HEK293 (cell line): ENCODE data around the gene SP2.

Experiments used
- CTCF ChIA-PET: fragments of 350-600 bp; formaldehyde crosslinking; extraction: SDS; loops from one replicate; lab custom pipeline; 2021; ENCODE audit warnings: antibody characterized with exemption; lab: Yijun Ruan, JAX
- POLR2A ChIA-PET: fragments of 300-600 bp; formaldehyde crosslinking; extraction: SDS; loops from one replicate; lab custom pipeline; 2020; ENCODE audit warnings: antibody characterized with exemption, inconsistent platforms; lab: Yijun Ruan, JAX
- H3K27ac ChIP-seq: fragments of 200-500 bp; sonication (Bioruptor generic); 2 replicates; pipeline ENCODE4 v1.5.1; 2014; ENCODE audit warnings: low read depth, low read length, control low read depth, inconsistent platforms; ENCODE audit errors: extremely low read depth
- H3K36me3 ChIP-seq, 2 experiments: fragments of 200-500 bp in 1 of 2; sonication (Bioruptor generic) in 1 of 2; 1 replicate in 1 of 2; 2 replicates in 1 of 2; pipeline ENCODE4 v1.5.1; 2014 to 2017; ENCODE audit warnings: inconsistent platforms in 2 of 2, low read length in 2 of 2; ENCODE audit not compliant: control insufficient read depth in 2 of 2, insufficient read depth in 1 of 2
- H3K4me1 ChIP-seq: fragments of 200-500 bp; sonication (Bioruptor generic); 2 replicates; pipeline ENCODE4 v1.5.1; 2014; ENCODE audit warnings: mild to moderate bottlenecking, low read length, inconsistent platforms; ENCODE audit not compliant: control insufficient read depth, insufficient read depth
- H3K4me3 ChIP-seq: 2 replicates; pipeline ENCODE4 v1.5.1; 2011; ENCODE audit warnings: low read depth, mild to moderate bottlenecking, control low read depth, low read length, moderate library complexity
- H3K9me3 ChIP-seq: fragments of 200-500 bp; sonication (Bioruptor generic); 2 replicates; pipeline ENCODE4 v1.5.1; 2014; ENCODE audit warnings: low read depth, low read length, inconsistent platforms; ENCODE audit not compliant: control insufficient read depth, insufficient read depth
- ATF2 ChIP-seq: fragments of 450-650 bp; formaldehyde crosslinking; IDR thresholded peaks from 2 replicates; pipeline ENCODE4 v1.5.1; 2016; ENCODE audit warnings: missing biosample characterization, missing genetic modification characterization, low read depth
- GLIS1 ChIP-seq: fragments of 450-650 bp; formaldehyde crosslinking; IDR thresholded peaks from 2 replicates; pipeline ENCODE4 v1.5.1; 2016; ENCODE audit warnings: missing biosample characterization, missing genetic modification characterization
- GLIS2 ChIP-seq: fragments of 450-650 bp; formaldehyde crosslinking; IDR thresholded peaks from 2 replicates; pipeline ENCODE4 v1.5.1; 2016; ENCODE audit warnings: missing biosample characterization, missing genetic modification characterization
- MZF1 ChIP-seq: fragments of 450-650 bp; formaldehyde crosslinking; IDR thresholded peaks from 2 replicates; pipeline ENCODE4 v1.5.1; 2017; ENCODE audit warnings: missing biosample characterization, missing genetic modification characterization, borderline replicate concordance
- PRDM1 ChIP-seq: fragments of 450-650 bp; formaldehyde crosslinking; IDR thresholded peaks from 2 replicates; pipeline ENCODE4; 2016; ENCODE audit warnings: missing biosample characterization, missing genetic modification characterization
- REPIN1 ChIP-seq: fragments of 450-650 bp; formaldehyde crosslinking; IDR thresholded peaks from 2 replicates; pipeline ENCODE4 v1.5.1; 2017; ENCODE audit warnings: missing biosample characterization, missing genetic modification characterization, low read depth
- SCRT1 ChIP-seq: fragments of 450-650 bp; formaldehyde crosslinking; IDR thresholded peaks from 2 replicates; pipeline ENCODE4 v1.5.1; 2016; ENCODE audit warnings: missing biosample characterization, missing genetic modification characterization, borderline replicate concordance
- SP2 ChIP-seq: fragments of 450-650 bp; formaldehyde crosslinking; IDR thresholded peaks from 2 replicates; pipeline ENCODE4 v1.5.1; 2016; ENCODE audit warnings: missing biosample characterization, missing genetic modification characterization
- YY1 ChIP-seq: fragments of 450-650 bp; formaldehyde crosslinking; IDR thresholded peaks from 2 replicates; pipeline ENCODE4 v1.5.1; 2018; ENCODE audit warnings: missing biosample characterization, missing genetic modification characterization
- ZBTB17 ChIP-seq: fragments of 450-650 bp; formaldehyde crosslinking; IDR thresholded peaks from 2 replicates; pipeline ENCODE4 v1.5.1; 2016; ENCODE audit warnings: missing biosample characterization, missing genetic modification characterization
- ZIC2 ChIP-seq: fragments of 450-650 bp; formaldehyde crosslinking; IDR thresholded peaks from 2 replicates; pipeline ENCODE4 v1.5.1; 2016; ENCODE audit warnings: missing biosample characterization, missing genetic modification characterization
- ZNF112 ChIP-seq: fragments of 450-650 bp; formaldehyde crosslinking; IDR thresholded peaks from 2 replicates; pipeline ENCODE4 v1.5.0; 2017; ENCODE audit warnings: missing biosample characterization, missing genetic modification characterization
- ZNF140 ChIP-seq: fragments of 450-650 bp; formaldehyde crosslinking; IDR thresholded peaks from 2 replicates; pipeline ENCODE4 v1.5.1; 2016; ENCODE audit warnings: missing biosample characterization, missing genetic modification characterization
- ZNF157 ChIP-seq: fragments of 450-650 bp; formaldehyde crosslinking; IDR thresholded peaks from 2 replicates; pipeline ENCODE4 v1.5.1; 2016; ENCODE audit warnings: missing biosample characterization, missing genetic modification characterization
- ZNF184 ChIP-seq: fragments of 450-650 bp; IDR thresholded peaks from 2 replicates; pipeline ENCODE4 v1.5.1; 2018; ENCODE audit warnings: missing biosample characterization, mild to moderate bottlenecking, missing genetic modification characterization
- ZNF473 ChIP-seq: fragments of 450-650 bp; formaldehyde crosslinking; IDR thresholded peaks from 2 replicates; pipeline ENCODE4 v1.5.1; 2017; ENCODE audit warnings: missing biosample characterization, missing genetic modification characterization
- ZNF670 ChIP-seq: fragments of 450-650 bp; formaldehyde crosslinking; IDR thresholded peaks from 2 replicates; pipeline ENCODE4 v1.5.1; 2016; ENCODE audit warnings: missing biosample characterization, missing genetic modification characterization, low read depth
- ZNF747 ChIP-seq: fragments of 450-650 bp; formaldehyde crosslinking; IDR thresholded peaks from 2 replicates; pipeline ENCODE4 v1.5.1; 2016; ENCODE audit warnings: missing biosample characterization, missing genetic modification characterization
- ZNF777 ChIP-seq: fragments of 450-650 bp; formaldehyde crosslinking; IDR thresholded peaks from 2 replicates; pipeline ENCODE4 v1.5.1; 2017; ENCODE audit warnings: missing biosample characterization, missing genetic modification characterization, borderline replicate concordance
- ZNF791 ChIP-seq: fragments of 450-650 bp; formaldehyde crosslinking; IDR thresholded peaks from 2 replicates; pipeline ENCODE4 v1.5.1; 2016; ENCODE audit warnings: missing biosample characterization, missing genetic modification characterization
- TF ChIP-seq, protein P1 (sequence below): fragments of 450-650 bp; formaldehyde crosslinking; IDR thresholded peaks from 2 replicates; pipeline ENCODE4 v1.5.1; 2016; ENCODE audit warnings: missing biosample characterization, missing genetic modification characterization
- TF ChIP-seq, protein P2 (sequence below): fragments of 450-650 bp; formaldehyde crosslinking; IDR thresholded peaks from 2 replicates; pipeline ENCODE4 v1.5.1; 2016; ENCODE audit warnings: missing biosample characterization, missing genetic modification characterization
- TF ChIP-seq, protein P3 (sequence below): fragments of 450-650 bp; formaldehyde crosslinking; IDR thresholded peaks from 2 replicates; pipeline ENCODE4 v1.5.1; 2016; ENCODE audit warnings: missing biosample characterization, missing genetic modification characterization
- TF ChIP-seq, protein P4 (sequence below): fragments of 450-650 bp; formaldehyde crosslinking; IDR thresholded peaks from 2 replicates; pipeline ENCODE4 v1.5.1; 2016; ENCODE audit warnings: missing biosample characterization, missing genetic modification characterization

The SP2 gene

GRCh38 chr17:47884427-47884740 lies 11.7 kb upstream of the SP2 start:
- Histone ChIP-seq H3K4me3 (no peak overlapping the region), H3K4me1 (peaks cover 8% of the 10 kb centered on the region), H3K9me3 (no peaks in the 10 kb centered on the region), H3K36me3 (no peaks in the 10 kb centered on the region), H3K27ac (no peak overlapping the region)
- TF ChIP-seq GLIS1 (tag by site-specific recombination) (no peak), ZBTB17 (tag by site-specific recombination) (no peak), ZNF777 (tag by site-specific recombination) (no peak), ATF2 (no peak), YY1 (tag by site-specific recombination) (0 out of 2 replicates have a peak, but pooled peaks have one; percentile 3), ZNF473 (tag by site-specific recombination) (no peak), ZNF184 (tag by site-specific recombination) (no peak), PRDM1 (peak; percentile 92)
- TF ChIP-seq, protein P1, sequence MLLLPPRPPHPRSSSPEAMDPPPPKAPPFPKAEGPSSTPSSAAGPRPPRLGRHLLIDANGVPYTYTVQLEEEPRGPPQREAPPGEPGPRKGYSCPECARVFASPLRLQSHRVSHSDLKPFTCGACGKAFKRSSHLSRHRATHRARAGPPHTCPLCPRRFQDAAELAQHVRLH (tag by site-specific recombination): no peak
- ChIA-PET CTCF (interaction anchor here (0.9 to 18.5 kb wide), 5 partner anchors 26 to 134 kb away, joined by 3 to 837 read pairs (median 3); partner anchors contain the start of genes SCRN2 and SP6), POLR2A (interaction anchor here (0.9 to 2.3 kb wide), 5 partner anchors 11 to 53 kb away, joined by 4 to 7 read pairs (median 5); partner anchors contain the start of genes LRRC46, MRPL10, SCRN2 and SP2)

DNA sequence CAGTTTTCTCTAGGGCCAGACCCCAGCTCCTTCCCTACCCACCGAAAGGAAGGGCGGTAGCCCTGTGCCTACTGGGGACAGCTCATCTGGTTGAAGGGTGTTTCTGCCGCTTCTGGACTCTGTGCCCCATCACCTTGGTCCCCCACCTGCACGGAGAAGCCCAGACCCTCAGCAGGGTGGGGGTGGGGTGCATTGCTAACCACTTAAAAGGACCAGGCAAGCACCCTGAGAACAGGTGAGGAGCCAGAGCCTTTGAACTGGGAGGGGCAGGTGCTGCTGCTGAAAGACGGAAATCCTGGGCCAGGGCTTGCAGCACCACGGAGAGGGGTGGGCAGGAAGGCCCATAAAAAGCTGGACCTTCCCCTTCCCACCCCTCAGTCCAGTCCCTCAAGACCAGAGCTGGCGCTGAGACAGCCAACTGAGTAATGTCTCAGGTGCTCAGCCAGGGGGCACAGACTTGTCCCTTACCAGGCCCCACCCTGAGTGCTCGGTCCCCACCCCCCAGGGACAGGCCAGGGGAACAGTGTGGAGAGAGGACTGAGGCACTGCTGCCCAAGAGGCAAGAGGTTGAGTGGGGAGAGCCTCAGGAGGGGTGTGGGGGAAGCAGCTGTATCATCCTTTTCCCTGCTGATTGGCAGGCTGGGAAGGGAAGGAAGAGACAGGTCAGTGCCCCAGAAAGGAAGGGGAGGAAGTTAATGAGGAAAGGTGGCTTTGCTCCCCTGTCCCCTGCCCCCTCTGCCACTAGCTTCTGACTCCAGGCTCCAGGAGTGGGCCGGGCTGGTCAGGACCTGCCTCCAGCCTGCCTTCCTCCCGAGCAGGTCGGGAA lies 10.9 kb upstream of the SP2 start:
- no peaks in the 10 kb centered on the region for H3K9me3 ChIP-seq
- POLR2A ChIA-PET: interaction anchor here (0.9 to 2.8 kb wide), 7 partner anchors 11 to 54 kb away, joined by 4 to 11 read pairs (median 5); partner anchors contain the start of genes LRRC46, MRPL10, SCRN2 and SP2
- CTCF ChIA-PET: interaction anchor here (1.1 to 18.5 kb wide), 3 partner anchors 27 to 133 kb away, joined by 3 to 837 read pairs (median 4); partner anchors contain the start of genes SCRN2 and SP6
- H3K27ac ChIP-seq: no peak overlapping the region
- no peaks in the 10 kb centered on the region for H3K36me3 ChIP-seq
- no peak overlapping the region for H3K4me3 ChIP-seq
- H3K4me1 ChIP-seq: peaks cover 8% of the 10 kb centered on the region
- TF ChIP-seq GLIS2 (0 out of 2 replicates have a peak, but pooled peaks have one; percentile 38), SP2 (peak; percentile 27; the same call in 1 of the 2 replicates), MZF1 (no peak), ZNF670 (tag by site-specific recombination) (no peak), ZNF112 (tag by site-specific recombination) (no peak), ZNF157 (tag by site-specific recombination) (no peak), ZNF791 (tag by site-specific recombination) (no peak), SCRT1 (tag by site-specific recombination) (no peak), ZNF747 (tag by site-specific recombination) (no peak), REPIN1 (tag by site-specific recombination) (no peak), ZNF140 (tag by site-specific recombination) (no peak), ZIC2 (tag by site-specific recombination) (peak; percentile 41; the same call in 1 of the 2 replicates), GLIS1 (tag by site-specific recombination) (peak; percentile 99)
- TF ChIP-seq, protein P2, sequence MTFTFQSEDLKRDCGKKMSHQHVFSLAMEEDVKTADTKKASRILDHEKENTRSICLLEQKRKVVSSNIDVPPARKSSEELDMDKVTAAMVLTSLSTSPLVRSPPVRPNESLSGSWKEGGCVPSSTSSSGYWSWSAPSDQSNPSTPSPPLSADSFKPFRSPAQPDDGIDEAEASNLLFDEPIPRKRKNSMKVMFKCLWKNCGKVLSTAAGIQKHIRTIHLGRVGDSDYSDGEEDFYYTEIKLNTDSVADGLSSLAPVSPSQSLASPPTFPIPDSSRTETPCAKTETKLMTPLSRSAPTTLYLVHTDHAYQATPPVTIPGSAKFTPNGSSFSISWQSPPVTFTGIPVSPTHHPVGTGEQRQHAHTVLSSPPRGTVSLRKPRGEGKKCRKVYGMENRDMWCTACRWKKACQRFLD: no peak
- TF ChIP-seq, protein P3, sequence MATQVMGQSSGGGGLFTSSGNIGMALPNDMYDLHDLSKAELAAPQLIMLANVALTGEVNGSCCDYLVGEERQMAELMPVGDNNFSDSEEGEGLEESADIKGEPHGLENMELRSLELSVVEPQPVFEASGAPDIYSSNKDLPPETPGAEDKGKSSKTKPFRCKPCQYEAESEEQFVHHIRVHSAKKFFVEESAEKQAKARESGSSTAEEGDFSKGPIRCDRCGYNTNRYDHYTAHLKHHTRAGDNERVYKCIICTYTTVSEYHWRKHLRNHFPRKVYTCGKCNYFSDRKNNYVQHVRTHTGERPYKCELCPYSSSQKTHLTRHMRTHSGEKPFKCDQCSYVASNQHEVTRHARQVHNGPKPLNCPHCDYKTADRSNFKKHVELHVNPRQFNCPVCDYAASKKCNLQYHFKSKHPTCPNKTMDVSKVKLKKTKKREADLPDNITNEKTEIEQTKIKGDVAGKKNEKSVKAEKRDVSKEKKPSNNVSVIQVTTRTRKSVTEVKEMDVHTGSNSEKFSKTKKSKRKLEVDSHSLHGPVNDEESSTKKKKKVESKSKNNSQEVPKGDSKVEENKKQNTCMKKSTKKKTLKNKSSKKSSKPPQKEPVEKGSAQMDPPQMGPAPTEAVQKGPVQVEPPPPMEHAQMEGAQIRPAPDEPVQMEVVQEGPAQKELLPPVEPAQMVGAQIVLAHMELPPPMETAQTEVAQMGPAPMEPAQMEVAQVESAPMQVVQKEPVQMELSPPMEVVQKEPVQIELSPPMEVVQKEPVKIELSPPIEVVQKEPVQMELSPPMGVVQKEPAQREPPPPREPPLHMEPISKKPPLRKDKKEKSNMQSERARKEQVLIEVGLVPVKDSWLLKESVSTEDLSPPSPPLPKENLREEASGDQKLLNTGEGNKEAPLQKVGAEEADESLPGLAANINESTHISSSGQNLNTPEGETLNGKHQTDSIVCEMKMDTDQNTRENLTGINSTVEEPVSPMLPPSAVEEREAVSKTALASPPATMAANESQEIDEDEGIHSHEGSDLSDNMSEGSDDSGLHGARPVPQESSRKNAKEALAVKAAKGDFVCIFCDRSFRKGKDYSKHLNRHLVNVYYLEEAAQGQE (tag by site-specific recombination): peak; percentile 79
- TF ChIP-seq, protein P4, sequence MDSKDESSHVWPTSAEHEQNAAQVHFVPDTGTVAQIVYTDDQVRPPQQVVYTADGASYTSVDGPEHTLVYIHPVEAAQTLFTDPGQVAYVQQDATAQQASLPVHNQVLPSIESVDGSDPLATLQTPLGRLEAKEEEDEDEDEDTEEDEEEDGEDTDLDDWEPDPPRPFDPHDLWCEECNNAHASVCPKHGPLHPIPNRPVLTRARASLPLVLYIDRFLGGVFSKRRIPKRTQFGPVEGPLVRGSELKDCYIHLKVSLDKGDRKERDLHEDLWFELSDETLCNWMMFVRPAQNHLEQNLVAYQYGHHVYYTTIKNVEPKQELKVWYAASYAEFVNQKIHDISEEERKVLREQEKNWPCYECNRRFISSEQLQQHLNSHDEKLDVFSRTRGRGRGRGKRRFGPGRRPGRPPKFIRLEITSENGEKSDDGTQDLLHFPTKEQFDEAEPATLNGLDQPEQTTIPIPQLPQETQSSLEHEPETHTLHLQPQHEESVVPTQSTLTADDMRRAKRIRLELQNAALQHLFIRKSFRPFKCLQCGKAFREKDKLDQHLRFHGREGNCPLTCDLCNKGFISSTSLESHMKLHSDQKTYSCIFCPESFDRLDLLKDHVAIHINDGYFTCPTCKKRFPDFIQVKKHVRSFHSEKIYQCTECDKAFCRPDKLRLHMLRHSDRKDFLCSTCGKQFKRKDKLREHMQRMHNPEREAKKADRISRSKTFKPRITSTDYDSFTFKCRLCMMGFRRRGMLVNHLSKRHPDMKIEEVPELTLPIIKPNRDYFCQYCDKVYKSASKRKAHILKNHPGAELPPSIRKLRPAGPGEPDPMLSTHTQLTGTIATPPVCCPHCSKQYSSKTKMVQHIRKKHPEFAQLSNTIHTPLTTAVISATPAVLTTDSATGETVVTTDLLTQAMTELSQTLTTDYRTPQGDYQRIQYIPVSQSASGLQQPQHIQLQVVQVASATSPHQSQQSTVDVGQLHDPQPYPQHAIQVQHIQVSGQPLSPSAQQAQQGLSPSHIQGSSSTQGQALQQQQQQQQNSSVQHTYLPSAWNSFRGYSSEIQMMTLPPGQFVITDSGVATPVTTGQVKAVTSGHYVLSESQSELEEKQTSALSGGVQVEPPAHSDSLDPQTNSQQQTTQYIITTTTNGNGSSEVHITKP (tag by site-specific recombination): peak; percentile 33; the same call in 1 of the 2 replicates
